ENCODE measurements around the gene ARRB1.
"Not testable (repeated sequence)": the region's sequence is repeated elsewhere in the genome, so short reads cannot be mapped to it uniquely, and the experiment has no call there.

Gene ARRB1

DNA sequence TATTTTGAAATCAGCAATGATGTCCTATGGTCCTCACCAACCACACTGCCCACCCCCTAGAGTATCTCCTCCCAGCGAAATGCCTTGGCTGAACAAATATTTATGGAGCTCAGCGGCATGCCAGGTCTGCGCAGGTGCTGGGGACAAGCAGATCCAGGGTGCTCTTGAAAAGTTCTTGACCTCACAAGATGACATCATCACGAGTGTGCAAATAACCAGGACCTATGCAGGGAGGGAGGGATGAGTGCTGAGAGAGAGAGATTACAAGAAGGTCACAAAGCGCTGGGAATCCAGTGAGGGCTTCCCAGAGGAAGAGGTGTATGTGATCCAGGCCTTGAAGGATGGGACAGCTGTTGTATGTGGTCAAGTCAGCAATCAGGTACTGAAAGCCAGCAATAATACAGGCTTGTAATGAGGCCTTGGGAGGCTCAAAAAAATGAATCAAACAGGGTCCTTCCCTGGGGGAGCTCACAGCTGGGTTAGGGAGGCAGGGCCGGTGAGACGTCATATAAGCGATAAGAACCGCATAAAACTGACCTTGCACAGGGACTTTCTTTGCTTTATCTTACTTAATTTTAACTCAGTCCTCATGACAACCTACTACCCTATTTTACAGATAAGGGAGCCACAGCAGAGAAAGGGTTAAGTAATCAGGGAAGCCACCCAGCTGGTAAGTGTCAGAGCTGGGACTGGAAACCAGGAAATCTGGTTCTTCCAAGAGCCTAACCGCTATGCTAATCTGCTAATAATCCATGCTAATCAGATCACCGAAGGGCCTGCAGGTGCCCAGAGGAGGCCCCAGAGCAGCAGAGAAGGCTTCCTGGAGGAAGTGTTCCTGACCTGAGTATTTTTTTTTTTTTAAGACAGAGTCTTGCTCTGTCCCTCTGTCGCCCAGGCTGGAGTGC is 8.2 kb downstream of the ARRB1 start:
- no peak for DNase-seq

DNA sequence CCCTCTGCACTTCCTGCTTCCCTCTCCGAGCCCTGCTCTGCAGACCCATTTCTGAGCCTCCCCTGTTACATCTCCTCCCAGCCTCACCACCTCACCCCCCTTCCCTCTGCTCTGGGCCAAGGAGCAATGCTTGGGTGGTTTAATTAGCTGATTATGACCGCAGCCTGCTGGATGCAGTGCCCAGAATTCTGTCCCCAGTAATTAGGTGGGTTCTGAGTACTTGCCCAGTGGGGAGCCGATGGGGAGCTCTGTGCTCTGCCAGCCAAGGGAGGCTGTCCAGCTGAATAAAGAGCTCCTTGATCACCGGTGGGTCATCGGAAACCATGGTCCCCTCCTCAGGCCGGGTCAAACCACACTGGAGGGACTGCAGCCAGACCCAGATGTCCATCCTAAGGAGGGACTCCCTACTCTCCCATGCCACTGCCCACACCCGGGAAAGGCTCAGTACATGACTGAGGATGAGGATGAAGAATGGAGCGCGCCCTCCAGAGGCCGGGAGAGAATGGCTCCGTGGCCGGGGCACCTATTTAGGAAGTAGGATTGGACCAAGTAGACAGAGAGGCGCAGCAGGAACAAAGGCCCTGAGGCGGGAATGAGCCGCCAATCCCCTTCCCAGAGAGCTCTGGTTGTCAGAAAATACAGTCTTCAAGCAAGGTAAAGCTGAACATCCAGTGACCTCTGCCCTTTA is 9.1 kb downstream of the ARRB1 start:
- no peak for DNase-seq

DNA sequence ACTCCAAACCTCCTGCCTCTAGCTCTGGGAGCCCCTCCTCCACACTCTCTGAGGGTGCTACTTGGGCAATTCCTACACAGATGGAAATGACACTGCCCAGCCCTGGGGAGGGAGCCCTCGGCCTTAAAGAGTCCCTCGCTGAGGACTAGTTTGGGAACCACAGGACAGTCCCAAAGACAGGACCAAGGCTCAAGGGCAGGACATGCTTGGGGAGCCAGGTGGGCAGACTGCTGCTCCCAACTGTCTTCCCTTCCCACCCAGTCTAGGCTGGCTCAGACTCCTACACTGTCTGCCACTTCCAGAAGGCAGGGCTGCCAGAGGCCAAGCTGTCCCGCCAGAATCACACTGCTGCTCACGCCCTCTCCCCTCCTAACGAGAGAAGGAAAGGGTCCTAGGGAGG is 9.8 kb downstream of the ARRB1 start:
- no peak for DNase-seq

GRCh38 chr11:75339685-75340409 is 11.6 kb downstream of the ARRB1 start:
- no peak for DNase-seq

- DNase-seq: no peak
Observed at GRCh38 chr11:75338516-75339208, 12.8 kb downstream of the ARRB1 start.

GRCh38 chr11:75337195-75337654 is 14.2 kb downstream of the ARRB1 start:
- no peak for DNase-seq

DNA sequence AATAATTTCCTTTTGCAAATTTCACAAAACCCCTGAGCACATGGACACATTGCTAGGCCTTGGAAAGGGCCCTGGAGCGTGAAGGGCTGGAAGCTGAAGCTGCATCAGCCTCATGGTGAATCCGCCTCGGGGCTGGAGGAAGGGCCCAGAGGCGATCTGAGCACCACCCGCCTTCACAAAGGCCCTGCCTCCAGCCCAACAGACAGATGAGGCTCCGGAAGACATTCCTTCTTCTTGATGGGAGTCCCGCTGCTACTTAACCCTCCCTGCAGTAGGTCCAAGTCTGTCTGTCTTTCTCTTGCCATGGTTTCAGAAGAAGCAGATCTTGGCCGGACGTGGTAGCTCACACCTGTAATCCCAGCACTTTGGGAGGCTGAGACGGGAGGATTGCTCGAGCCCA is 16.5 kb downstream of the ARRB1 start:
- DNase-seq: no peak

DNA sequence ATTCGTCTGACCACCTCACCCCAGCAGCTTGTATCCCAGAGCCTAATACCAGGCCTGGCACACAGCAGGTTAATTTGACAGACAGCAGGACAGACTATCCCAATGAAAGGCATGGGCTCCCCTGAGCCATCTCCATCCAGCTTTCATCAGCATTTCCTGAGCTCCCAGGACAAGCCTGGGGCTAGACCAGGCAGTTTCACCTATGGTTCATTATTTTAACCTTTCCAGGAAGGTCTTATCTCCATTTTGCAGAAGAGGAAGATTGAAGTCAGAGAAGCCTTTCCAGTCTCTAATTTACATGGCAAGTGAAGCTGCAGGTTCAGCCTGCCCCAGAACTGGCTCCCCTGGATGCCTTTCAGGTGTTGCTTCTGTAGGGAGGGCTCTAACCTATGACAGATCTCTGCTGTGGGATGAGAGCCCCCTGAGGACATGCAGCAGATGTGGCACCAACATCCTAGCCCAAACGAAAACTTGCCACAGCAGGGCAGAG is 17.0 kb downstream of the ARRB1 start:
- no peak for DNase-seq

DNA sequence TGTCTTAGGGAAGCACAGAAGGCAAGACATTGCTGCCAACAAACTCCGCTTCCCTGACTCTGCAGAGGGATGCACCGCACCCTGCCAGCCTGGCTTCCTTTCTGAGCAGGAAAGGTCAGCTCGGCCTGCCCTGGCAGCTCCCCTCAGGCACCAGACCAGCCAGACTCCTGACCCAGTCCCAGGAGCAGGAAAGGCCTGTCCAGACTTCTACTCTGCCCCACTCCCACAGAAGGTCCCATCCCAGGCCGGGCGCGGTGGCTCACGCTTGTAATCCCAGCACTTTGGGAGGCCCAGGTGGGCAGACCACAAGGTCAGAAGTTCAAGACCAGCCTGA is 17.7 kb downstream of the ARRB1 start:
- DNase-seq: no peak

GRCh38 chr11:75333022-75333806 is 18.2 kb downstream of the ARRB1 start:
- no peak for DNase-seq

- not testable (repeated sequence) for DNase-seq
Observed at GRCh38 chr11:75331761-75332160, 19.7 kb downstream of the ARRB1 start.

DNA sequence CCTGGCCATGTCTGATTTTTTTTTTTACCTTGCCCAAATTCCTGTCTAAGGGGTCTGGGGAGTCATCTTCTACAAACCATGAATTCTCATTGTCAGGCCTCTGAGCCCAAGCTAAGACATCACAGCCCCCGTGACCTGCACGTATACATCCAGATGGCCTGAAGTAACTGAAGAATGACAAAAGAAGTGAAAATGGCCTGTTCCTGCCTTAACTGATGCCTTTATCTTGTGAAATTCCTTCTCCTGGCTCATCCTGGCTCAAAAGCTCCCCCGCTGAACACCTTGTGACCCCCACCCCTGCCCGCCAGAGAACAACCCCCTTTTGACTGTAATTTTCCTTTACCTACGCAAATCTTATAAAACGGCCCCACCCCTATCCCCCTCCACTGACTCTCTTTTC is 20.2 kb downstream of the ARRB1 start:
- DNase-seq: not testable (repeated sequence)

- not testable (repeated sequence) for DNase-seq
Observed at GRCh38 chr11:75330886-75331285, 20.6 kb downstream of the ARRB1 start.

- no peak for DNase-seq
Observed at GRCh38 chr11:75330291-75330690, 21.2 kb downstream of the ARRB1 start.

DNA sequence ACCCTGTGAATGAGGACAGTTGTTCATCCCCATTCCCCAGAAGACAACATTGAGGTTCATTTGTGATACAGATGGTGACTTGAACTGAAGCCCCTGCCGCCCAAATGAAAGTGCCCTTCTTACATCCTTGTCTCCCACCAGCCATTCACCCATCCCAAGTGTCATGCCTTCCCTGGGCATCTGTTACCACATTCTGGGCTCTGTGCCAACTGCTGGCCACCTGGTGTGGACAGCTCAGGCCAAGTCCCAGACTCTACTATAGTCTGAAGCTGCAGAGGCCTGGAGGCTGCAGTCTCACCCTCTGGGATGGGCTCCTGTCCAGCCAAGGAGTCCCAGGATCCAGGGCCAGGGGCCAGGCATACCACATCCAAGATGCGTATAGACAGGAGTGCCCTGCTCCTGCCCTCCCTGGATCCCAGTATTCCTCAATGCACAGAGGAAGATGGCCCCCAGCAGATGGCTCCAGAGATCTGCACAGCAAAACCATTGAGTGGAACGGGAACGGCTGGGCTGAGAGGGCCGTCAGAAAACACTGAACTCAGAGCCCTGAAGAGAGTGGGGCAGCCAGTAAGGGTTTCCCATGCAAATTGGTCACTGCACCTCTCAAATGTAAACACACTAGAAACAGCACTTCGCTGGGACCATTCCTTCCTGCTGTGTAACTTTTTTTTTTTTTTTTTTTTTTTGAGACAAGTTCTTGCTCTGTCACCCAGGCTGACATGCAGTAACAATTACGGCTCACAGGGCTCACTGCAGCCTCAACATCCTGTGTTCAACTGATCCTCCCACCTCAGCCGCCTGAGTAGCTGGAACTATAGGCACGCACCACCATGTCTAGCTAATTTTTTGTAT is 22.8 kb downstream of the ARRB1 start:
- peak; percentile 56 for DNase-seq

GRCh38 chr11:75326439-75326810 is 25.0 kb downstream of the ARRB1 start:
- no peak for DNase-seq

DNA sequence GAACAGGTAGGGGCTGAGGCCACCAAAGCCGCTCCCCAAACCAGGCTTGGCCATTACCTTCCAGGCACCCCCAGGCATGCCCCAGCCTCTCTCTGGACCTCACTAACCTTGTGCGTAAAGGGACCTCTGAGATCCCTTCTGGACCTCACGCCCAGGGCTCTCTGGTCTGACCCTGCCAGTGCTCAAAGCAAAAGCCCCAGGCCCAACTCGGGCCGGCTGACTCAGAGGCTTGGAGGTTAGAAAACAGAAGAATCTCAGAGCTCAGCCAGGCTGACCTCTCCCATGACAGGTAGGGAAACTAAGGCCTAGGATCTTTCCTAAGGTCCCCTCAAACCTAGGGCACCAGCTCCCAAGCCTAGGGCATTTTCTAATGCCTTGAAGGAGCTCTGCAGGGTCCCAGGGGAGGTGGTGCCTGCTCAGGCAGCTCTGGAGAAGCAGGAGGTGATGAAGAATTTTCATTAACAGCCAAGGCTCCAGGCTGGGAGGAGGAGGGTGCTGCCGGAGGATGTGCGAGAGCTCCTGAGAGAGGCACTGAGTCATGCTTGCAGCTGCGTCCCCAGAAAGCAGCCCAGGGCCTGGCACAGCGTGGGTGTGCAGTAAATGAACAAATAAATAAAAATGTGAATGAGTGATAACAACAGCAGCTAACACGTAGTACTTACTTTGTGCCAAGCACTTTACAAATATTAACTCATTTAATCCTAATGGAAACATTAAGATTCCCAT is 25.6 kb downstream of the ARRB1 start:
- DNase-seq: no peak

- DNase-seq: no peak
Observed at GRCh38 chr11:75324740-75325139, 26.7 kb downstream of the ARRB1 start.

DNA sequence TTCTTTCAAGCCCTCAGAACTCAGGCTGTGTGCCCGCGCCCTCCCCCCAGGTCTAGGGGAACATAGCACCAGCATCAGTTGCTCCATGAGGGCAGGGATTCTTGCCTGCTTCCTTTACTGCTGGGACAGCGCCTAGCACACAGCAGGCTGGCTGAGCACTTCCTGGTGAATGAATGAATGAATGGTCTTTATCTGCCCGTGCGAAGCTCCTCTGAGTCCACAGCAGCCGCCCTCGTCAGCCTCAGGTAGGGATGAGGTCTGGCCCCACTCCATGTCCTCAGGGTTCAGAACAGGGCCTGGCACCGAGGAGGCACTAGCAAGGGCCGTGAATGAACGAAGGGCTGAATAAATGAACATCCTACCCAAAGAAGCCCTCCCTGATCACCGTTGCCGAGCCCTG is 27.3 kb downstream of the ARRB1 start:
- no peak for DNase-seq

GRCh38 chr11:75323609-75324008 is 27.9 kb downstream of the ARRB1 start:
- no peak for DNase-seq
